HG03039 (cell line): ENCODE data around the gene EIF2S1.
"Not testable (repeated sequence)": the region's sequence is repeated elsewhere in the genome, so short reads cannot be mapped to it uniquely, and the experiment has no call there.

Experiments used
- ATAC-seq: cut with Tn5 transposase; IDR thresholded peaks from one replicate; pipeline ENCODE4 v1.9.1; 2021; ENCODE audit warnings: mild to moderate bottlenecking, moderate library complexity; ENCODE audit not compliant: unreplicated experiment

Gene EIF2S1

DNA sequence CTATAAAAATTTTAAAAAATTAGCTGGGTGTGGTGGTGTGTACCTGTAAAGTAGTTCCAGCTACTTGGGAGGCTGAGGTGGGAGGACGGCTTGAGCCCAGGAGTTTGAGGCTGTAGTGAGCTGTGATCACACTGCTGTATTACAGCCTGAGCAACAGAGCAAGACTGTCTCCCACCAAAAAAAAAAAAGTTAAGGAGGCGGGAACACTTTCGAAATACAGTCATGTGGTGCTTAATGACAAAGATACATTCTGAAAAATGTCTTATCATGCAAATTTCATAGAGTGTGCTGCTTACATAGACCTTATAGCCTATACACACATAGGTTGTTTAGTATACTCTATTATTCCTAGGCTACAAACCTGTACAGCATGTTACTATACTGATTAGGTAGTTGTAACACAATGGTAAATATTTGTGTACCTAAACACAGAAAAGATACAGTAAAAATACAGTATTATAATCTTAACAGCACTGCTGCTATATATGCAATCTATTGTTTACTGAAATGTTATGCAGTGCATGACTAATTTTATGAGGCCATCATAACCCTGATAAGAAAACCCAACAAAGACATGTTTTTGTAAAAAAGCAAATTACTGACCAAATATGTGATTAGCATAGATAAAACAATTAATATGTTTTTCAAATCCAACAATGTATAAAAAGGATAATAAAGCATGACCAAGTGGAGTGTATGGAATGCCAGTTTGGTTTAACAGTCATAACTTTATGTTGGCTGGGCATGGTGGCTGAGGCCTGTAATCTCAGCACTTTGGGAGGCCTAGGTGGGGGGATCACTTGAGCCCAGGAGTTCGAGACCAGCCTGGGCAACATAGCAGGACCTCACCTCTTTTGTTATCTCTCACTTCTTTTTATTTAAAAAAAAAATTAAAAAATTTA is 11.4 kb downstream of the EIF2S1 start:
- ATAC-seq = no peak

DNA sequence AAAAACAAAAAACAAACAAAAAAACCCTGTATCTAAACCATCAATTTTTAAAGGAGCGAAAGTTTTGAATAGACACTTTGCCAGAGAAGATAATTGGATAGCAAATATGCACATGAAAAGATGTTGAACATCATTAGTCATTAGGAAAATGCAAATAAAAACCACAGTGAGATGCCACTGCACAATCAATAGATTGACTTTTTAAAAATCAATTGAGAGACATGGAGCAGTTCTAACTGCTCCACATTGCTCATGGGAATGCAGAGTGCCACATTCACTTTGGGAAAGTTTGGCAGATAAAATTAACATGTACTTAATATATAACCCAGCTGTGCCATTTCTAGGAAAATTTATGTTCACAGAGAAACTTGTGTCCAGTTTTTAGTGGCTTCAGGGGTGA is 12.7 kb downstream of the EIF2S1 start:
- ATAC-seq = no peak

- ATAC-seq = no peak
These were observed 13.2 kb downstream of the EIF2S1 start for GRCh38 chr14:67373347-67373746.

GRCh38 chr14:67377916-67378315 is 17.8 kb downstream of the EIF2S1 start:
- ATAC-seq = no peak

GRCh38 chr14:67385120-67385519 is 25.0 kb downstream of the EIF2S1 start:
- no peak for ATAC-seq

GRCh38 chr14:67385618-67386017 is 25.5 kb downstream of the EIF2S1 start:
- ATAC-seq = no peak

DNA sequence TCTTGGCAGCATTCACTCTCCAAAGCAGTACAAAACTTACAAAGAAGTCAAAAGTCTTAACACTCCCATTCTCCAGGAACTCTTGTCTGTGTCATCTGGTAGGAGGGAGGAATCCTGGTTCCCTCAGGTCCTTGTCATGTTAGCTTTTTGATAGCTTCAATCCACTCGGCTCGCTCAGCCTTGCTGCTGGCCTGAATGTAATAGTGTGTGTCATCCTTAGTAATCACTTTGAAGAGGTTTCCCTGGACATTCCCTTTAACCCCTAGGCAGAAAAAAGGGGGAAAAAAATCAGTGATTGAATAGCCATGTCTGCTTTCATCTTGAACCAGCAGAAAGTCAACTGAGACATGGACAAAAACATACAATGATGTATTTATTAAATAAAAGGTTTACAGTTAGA is 27.1 kb downstream of the EIF2S1 start:
- no peak for ATAC-seq

DNA sequence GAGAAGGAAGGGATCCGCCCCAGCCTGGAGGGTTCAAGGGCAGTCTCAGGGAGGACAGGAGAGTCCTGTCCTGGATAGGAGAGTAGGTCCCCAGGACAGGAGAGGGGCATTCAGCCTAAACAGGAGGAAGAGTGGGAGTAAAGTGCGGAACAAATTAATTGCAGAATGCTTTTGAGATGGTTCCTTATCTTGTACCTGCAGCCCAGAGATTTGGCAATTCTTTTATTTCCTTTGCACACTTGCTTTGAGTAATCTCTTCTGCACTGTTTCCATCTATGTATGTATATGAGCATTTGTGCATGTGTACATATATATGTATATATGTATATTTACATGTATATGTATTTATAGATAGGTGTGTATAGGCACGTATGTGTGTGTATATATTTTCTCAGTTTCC is 29.1 kb downstream of the EIF2S1 start:
- ATAC-seq = no peak

GRCh38 chr14:67389811-67390534 is 29.8 kb downstream of the EIF2S1 start:
- ATAC-seq = no peak

DNA sequence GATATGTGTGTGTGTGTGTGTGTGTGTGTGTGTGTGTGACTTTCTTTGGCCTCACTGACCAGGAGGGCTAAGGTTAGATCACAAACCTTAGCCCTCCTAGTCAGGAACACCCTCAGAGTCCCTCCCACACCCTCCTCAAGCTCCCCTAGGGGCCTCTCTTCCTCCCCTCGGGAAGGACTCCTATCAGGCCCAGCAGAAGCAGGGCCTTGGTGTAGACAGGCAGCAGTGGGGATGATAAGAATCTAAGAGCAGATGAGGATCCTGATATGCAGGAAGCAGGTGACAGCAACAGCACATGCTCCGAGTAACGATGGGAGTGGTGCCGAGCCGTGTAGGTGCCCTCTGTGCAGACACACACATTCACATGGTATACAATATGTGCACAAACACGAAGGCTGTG is 31.1 kb downstream of the EIF2S1 start:
- no peak for ATAC-seq

DNA sequence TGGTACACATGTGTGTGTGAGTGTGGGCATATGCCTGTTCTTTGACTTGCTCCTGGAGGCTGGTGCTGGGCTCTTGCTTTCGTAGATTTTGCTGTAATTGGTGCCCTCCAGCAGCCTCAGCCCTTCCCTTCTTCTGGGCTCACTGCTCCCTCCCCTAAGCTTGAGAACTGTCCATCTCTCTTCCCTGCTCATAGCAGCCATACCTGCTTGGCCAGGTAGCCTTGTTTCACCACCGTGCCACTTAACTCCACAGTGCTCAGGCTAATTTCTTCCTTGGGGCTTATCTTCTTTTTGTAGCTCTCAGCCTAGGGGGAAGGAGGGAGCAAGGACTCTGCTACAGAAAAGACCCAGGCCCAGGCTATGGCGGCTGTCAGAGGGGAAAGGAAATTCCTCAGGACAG is 32.0 kb downstream of the EIF2S1 start:
- no peak for ATAC-seq

DNA sequence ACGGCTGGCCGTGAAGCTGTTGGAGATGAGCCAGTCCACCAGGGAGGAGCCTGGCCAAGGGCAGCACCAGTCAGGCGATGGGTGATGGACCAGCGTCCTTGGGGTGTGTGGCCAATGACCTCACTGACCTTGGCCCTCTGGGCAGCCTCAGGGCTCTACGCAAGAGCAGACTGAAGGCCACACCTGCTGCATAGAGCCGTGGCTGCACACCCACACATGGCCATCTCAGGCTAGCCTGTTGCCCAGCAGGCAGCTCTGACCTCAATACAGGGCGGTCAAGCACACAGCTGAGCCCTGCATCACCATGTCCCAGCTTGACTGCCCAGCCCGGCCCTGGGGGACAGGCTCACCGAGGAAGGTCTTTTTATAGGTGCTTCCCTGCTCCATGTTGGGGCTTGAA is 32.7 kb downstream of the EIF2S1 start:
- no peak for ATAC-seq

- no peak for ATAC-seq
These were observed 33.6 kb downstream of the EIF2S1 start for GRCh38 chr14:67393689-67394088.

DNA sequence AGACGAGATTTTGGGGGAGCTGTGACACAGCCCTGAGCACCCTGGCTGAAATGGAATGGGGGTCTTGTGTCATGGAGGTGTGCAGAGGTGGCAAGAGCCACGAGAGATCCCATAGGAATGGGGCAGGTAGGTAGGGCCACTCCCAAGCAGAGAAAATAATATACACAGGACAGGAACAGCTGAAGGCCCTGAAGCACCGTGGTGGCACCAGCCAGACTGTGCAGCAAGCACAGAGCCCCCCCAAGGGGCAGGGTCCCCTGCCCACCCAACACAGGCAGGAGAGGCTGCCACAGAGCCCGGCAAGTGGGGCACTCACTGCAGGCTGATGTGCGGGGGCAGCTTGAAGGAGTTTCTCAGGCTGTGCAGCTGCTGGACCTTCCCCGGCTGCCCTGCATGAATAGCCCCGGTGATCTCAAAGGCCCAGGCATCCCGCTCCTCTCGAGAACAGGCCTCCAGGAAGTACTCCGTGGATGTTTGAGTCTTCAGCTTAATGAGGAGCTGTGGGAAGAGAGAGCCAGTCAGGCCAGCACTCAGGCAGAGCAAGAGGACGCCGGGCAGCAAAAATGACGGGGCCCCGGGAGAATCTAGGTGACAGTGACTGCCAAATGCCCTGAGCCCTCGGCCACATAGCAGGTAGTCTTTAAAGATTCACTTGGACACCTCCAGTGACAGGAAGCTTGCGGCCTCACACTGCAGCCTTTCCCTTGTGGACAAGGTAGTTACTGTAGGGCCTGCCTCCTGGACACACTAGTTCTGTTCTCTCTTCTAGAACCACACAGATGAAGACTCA is 35.2 kb downstream of the EIF2S1 start:
- no peak for ATAC-seq

- no peak for ATAC-seq
These were observed 35.7 kb downstream of the EIF2S1 start for GRCh38 chr14:67395876-67396189.

GRCh38 chr14:67396381-67396970 is 36.3 kb downstream of the EIF2S1 start:
- ATAC-seq = no peak

DNA sequence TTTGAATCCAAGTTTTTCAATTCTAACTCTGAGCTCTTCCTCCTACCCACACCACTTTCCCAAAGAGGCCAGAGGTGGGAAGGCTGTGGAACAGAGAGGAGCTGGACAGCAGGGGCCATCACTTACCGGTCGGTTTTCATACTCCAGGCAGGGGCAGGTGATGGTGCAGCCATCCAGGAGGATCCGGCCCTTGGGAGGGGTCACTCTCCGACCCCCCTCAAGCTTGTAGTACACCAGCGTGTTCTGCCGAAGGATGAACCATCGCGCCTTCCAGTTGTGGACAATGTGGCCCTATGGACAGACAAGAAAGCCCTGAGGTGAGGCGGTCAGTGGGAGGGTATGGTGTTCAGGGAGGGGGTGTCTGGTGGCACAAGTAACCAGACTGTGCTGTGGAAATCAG is 37.4 kb downstream of the EIF2S1 start:
- ATAC-seq = no peak

GRCh38 chr14:67400434-67400833 is 40.3 kb downstream of the EIF2S1 start:
- no peak for ATAC-seq

- ATAC-seq = no peak
These were observed 45.6 kb downstream of the EIF2S1 start for GRCh38 chr14:67405771-67406170.

GRCh38 chr14:67408122-67408801 is 48.1 kb downstream of the EIF2S1 start:
- not testable (repeated sequence) for ATAC-seq

DNA sequence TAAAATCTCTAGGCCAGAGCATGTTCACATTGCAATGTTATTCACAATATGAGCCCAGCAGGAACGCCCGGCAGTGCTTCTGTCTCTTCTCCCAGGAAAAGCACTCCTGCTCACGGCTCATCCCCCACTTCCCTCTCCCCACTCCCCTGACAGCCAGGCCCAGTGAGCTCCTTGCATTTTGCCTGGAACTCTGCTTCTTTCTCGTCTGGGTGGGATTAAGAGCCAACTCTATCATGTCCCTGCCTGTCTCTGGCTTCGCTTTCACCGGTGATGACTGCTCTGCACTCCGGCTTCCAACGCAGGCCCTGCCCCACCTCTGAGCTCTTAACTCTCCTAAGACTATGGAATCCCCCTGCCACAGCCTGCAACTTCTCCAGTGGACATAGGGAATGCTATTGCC is 49.3 kb downstream of the EIF2S1 start:
- no peak for ATAC-seq
